NB4 (cell line): ENCODE data around the gene RAP1GAP.

ENCODE experiments used
- DNase-seq: peaks from one replicate; pipeline ENCODE4 v3.0.0; 2010; ENCODE audit warnings: low read depth
- H3K4me3 ChIP-seq: one replicate; pipeline ENCODE4 v1.5.1; 2011; ENCODE audit warnings: mild to moderate bottlenecking, low read depth, low read length, moderate library complexity
- CTCF ChIP-seq: IDR thresholded peaks from one replicate; pipeline ENCODE4 v1.5.1; 2012; ENCODE audit warnings: low read depth, low read length
- MAX ChIP-seq: IDR thresholded peaks from 2 replicates; pipeline ENCODE4 v1.6.1; 2011; ENCODE audit warnings: low read depth, low read length
- MYC ChIP-seq: IDR thresholded peaks from 2 replicates; pipeline ENCODE4 v1.6.1; 2011; ENCODE audit warnings: low read depth, low read length
- POLR2A ChIP-seq: IDR thresholded peaks from 2 replicates; pipeline ENCODE4 v1.6.1; 2011; ENCODE audit warnings: mild to moderate bottlenecking; ENCODE audit not compliant: insufficient read length; ENCODE audit errors: extremely low read depth

Gene RAP1GAP

GRCh38 chr1:21624571-21625389, 44.4 kb downstream of the RAP1GAP start:
- TF ChIP-seq POLR2A, result no peak
- TF ChIP-seq MYC, result no peak
- no peak for TF ChIP-seq CTCF
- TF ChIP-seq MAX, result no peak
- no peak for DNase-seq
- no peak overlapping the region for H3K4me3 ChIP-seq

DNA sequence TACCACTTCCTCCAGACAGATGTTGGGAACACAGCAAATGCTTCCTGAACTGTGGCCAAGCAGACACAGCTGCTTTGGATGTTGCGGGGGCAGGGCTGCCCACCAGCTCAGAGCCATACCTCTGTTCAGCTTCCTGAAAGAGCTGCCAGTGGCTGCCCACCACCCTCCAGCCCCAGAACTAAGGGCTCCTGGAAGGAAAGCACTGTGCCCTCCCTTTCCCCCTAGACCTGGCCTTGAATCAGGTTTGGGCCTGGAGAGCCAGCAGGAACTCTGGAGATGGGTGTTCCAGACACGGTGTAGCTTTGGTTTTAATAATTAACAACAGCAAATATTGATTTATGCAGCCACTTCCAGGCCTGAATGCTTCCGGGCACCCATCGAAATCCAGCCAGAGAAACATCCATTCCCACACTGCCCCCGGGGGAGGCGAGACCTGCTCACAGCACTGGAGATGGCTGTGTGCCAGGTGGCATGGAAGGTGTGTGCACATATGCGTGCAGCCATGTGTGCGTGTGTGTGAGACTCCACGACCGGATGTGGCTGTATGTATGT, 45.7 kb downstream of the RAP1GAP start:
- H3K4me3 ChIP-seq, result no peak overlapping the region
- no peak for DNase-seq
- TF ChIP-seq MYC (no peak), MAX (no peak), POLR2A (no peak)

- peak; percentile 12 for DNase-seq
- H3K4me3 ChIP-seq, result no peak overlapping the region
- TF ChIP-seq CTCF (no peak), MYC (no peak), MAX (no peak), POLR2A (no peak)
Measured at GRCh38 chr1:21622466-21623315, 46.5 kb downstream of the RAP1GAP start.

DNA sequence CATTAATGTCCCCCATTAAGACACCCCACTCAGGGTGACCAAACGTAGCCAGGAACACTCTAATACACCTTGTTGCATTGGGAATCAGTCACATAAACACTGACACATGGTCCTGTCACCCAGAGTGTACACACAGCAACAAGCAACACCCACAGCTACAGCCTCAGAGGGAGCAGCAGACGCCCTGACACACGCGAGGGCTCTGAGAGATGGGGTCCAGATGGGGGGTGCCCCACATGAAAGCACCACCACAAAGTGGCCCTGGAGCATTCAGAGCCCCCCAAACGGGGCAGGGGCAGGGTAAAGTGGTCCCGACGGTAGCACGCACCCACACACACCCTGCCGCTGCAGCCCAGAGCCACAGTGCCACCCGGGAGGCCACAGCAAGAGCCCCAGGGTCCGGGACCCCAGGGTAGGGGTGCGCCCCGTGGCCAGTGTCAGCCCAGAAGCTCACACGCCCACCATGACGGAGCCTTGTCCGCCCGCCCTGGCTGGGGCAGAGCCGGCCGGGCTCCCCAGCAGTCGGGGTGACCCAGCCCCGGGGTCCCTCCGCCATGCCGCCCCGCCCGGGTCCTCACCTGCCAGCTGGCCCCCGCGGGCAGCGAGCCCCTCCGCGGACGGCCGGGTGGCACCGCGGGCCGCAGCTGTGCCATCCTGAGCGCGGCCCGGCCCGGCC, 47.3 kb downstream of the RAP1GAP start:
- TF ChIP-seq MYC (no peak), POLR2A (no peak), MAX (no peak), CTCF (no peak)
- no peak for DNase-seq
- no peak overlapping the region for H3K4me3 ChIP-seq

GRCh38 chr1:21621051-21621450, 48.1 kb downstream of the RAP1GAP start:
- TF ChIP-seq CTCF (no peak), MAX (no peak), MYC (no peak), POLR2A (no peak)
- no peak overlapping the region for H3K4me3 ChIP-seq
- no peak for DNase-seq
